ENCODE measurements around the gene ADSS1.

Gene ADSS1

DNA sequence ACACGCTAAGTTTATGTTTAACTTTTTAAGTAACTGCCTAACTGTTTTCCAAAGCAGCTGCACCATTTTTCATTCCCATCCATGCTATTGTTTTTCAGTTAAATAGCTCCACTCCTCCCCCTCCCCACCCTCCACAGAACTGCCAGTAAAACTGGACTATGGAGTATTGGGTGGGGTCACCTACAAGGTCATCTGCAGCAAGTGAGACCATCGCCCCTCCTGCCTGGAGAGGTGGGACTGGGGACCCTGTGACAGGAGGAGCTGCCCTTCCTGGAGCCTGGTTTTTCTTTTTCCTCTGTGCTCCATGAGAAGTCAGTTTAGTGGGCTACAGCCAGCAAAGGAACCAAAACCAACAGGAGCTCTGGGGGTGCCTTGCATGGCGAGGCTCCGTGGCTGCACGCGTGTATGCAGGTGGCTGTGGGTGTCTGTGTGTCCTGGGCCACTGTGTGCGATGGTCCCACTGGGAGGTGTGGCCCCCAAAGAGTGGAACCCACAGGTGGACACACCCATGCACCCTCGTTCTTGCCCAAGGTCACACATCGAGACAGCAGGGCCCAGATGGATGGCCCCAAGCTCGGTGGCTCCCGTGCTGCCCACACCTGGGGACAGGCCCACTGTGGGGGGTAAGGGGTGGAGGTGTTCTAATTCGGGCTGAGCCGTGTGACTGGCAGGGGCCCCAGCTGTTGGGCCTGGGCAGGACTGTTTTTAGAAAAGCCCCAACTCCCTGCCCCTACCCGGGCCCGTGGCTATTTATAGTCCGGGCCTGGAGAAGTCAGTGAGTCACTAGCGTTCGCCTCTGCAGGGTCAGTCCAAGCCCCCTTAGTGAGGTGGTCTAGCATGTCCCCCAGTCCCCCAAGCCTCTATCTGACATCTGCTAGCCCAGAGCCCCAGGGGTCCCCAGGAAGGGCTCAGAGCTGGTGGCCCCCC, 2.3 kb upstream of the ADSS1 start:
- TF ChIP-seq CTCF (IDR thresholded peaks at IDR 0.05; ENCODE audit: low read depth, low read length): no peak
- DNase-seq (ENCODE audit: extremely low read depth, low read depth): no peak

GRCh38 chr14:104722938-104723650, 935 bp upstream of the ADSS1 start:
- no peak for DNase-seq (ENCODE audit: extremely low read depth, low read depth)
- TF ChIP-seq CTCF (IDR thresholded peaks at IDR 0.05; ENCODE audit: low read depth, low read length): no peak

DNA sequence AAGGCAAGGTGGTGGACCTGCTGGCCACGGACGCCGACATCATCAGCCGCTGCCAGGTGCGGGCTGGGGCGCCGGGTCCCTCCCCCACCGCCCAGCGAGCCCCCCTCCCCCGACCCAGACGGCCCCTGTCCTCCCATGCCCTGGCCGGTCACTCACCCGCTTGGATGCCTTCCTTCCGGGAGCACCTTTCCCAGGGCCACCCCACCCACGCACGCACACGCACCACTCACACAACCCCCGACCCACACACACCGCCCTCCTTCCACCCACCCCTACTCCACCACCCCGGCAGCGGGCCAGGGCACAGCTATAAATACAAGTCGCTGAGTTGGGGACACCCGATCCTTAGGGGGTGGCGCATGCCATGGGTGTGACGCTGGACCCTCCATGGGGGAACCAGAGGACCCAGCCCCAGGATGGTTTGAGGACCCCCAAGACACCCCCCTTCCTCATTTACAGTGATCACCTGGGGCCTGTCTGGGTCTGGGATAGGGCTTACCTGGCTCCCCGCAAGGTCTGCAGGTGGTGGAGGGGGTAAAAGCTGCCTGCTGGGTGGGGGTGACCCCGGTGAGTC, 465 bp downstream of the ADSS1 start:
- no peak for DNase-seq (ENCODE audit: extremely low read depth, low read depth)
- TF ChIP-seq CTCF (IDR thresholded peaks at IDR 0.05; ENCODE audit: low read depth, low read length): no peak

DNA sequence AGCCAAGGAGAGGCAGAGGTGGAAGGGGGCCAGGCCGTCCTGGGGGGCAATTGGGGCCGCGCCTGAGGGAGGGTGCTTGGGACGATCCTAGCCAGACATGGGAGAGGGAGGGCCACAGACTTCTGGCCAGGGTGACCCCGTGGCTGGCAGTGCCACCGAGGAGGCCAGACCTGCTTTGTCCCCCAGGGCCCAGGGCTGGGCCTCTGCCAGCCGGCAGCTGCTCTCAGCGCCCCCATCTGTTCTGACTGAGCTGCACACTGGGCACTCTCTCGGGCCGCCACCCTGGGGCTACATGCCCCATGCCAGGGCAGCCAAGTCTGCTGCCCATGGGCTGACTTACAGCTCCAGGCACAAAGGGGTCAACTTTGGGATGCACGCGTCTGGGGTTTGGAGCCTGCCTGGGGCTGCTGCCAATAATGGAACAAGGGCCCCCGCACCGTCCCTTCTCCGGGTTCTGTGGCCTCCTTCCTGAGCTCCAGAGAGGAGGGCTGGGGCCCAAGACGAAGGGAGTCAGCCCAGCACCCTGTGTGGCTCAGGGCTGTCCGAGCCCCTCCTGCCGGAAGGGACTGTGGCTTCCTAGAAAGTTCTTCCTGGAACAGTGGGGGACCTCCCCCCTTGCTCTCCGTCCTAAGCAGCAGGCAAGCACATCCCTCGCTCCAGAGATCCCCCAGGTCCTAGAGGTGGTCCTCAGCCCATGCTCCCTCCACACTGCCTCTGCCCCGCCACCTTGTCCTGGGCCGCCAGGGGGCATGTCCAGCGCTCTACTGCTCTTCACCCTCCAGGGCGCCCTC, 1.1 kb downstream of the ADSS1 start:
- DNase-seq (ENCODE audit: extremely low read depth, low read depth): no peak
- TF ChIP-seq CTCF (IDR thresholded peaks at IDR 0.05; ENCODE audit: low read depth, low read length): peak; percentile 37

GRCh38 chr14:104725772-104726548, 1.9 kb downstream of the ADSS1 start:
- no peak for DNase-seq (ENCODE audit: extremely low read depth, low read depth)
- no peak for TF ChIP-seq CTCF (IDR thresholded peaks at IDR 0.05; ENCODE audit: low read depth, low read length)

DNA sequence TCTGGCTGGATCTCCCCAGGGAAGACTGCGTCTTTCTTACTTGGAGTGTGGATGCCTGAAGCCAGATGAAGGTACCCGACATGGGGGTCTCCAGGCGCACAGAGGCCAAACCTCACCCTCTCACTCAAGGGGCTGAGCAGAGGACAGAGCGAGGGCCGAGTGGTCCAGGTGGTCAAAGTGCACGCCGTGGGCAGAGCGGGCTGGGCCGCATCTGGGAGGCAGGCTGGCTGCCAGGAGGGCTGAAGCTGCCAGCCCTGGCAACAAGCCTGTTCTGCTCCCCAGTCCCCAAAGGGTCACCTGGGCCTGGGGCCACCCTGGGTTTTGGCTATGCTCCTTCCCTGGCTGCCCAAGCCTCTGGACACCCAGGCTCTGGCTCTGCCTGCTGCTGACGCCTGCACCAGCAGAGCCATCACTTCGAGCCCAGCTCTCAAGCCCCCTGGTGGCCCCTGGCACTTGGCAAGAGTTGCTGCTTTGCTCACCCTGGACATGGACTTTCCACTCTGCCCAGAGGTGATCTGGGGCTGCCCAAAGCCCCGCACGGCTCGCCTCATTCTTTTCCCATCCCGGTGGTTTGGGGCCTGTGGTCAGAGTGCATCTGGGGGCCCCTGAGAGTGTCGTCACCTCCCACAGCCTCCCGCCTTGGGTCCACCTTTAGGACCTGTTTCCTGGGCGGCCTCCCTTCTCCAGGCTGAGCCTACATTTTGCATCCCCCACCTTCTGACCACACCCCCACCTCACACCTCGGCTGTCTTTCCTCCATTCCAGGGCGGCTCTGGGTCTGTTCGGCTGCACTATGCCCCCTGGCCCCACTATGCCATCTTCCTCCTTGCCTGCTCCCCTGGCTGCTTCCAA, 2.8 kb downstream of the ADSS1 start:
- TF ChIP-seq CTCF (IDR thresholded peaks at IDR 0.05; ENCODE audit: low read depth, low read length): no peak
- DNase-seq (ENCODE audit: extremely low read depth, low read depth): no peak
